GM12878 (cell line): Measurements from ENCODE around the gene MACF1.

Experiments used
- MEF2A ChIP-seq: IDR thresholded peaks from 2 replicates; pipeline ENCODE4 v1.6.1; 2011; ENCODE audit warnings: low read depth, mild to moderate bottlenecking, low read length, moderate library complexity; ENCODE audit not compliant: insufficient read depth
- NFYB ChIP-seq: IDR thresholded peaks from 2 replicates; pipeline ENCODE4 v1.6.1; 2011; ENCODE audit warnings: low read depth, mild to moderate bottlenecking, low read length, improper control_type of control experiment, moderate library complexity; ENCODE audit not compliant: insufficient read depth
- SREBF2 ChIP-seq: IDR thresholded peaks from 2 replicates; pipeline ENCODE4 v1.6.1; 2012; ENCODE audit warnings: mild to moderate bottlenecking, low read length
- SUZ12 ChIP-seq: fragments of 200-600 bp; sonication (generic); IDR thresholded peaks from one replicate; pipeline ENCODE4 v1.6.1; 2018; ENCODE audit warnings: antibody characterized with exemption, mild to moderate bottlenecking; ENCODE audit not compliant: unreplicated experiment
- YY1 ChIP-seq: IDR thresholded peaks from 2 replicates; pipeline ENCODE4 v1.6.1; 2011; ENCODE audit warnings: low read depth, mild to moderate bottlenecking, low read length
- ZNF274 ChIP-seq: IDR thresholded peaks from one replicate; pipeline ENCODE4 v1.8.0; 2011; ENCODE audit not compliant: insufficient read length, insufficient read depth
- TF ChIP-seq, protein P1 (sequence below), 3 experiments: IDR thresholded peaks in 2 of 3; conservative IDR thresholded peaks in 1 of 3; 2 replicates each; pipeline ENCODE4 v1.5.1; 2011; ENCODE audit warnings: low read depth in 3 of 3, low read length in 3 of 3, mild to moderate bottlenecking in 3 of 3, control low read depth in 2 of 3, moderate library complexity in 2 of 3, inconsistent platforms in 1 of 3, mixed read lengths in 1 of 3; ENCODE audit not compliant: control insufficient read depth in 2 of 3, insufficient read depth in 1 of 3; ENCODE audit errors: extremely low read depth in 1 of 3

DNA sequence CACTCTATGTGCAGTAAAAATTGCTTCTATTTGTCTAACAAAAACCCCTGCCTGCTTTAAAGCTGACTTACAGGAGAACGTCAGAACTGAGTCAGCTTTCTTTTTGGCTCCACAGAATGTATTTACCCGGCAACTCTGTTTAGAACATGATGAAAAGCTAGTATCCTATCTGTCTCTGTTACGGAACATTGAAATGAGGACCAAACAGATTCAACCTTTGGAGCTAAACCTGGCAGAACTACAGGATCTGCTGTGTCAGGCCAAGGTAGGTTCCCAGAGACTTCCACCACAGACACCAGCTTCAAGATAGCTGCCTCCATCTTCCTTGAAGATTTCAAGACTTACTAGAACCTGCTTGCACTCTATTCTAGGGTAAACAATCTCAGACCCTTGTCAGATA lies 132.6 kb downstream of the MACF1 start:
- TF ChIP-seq, protein P1, sequence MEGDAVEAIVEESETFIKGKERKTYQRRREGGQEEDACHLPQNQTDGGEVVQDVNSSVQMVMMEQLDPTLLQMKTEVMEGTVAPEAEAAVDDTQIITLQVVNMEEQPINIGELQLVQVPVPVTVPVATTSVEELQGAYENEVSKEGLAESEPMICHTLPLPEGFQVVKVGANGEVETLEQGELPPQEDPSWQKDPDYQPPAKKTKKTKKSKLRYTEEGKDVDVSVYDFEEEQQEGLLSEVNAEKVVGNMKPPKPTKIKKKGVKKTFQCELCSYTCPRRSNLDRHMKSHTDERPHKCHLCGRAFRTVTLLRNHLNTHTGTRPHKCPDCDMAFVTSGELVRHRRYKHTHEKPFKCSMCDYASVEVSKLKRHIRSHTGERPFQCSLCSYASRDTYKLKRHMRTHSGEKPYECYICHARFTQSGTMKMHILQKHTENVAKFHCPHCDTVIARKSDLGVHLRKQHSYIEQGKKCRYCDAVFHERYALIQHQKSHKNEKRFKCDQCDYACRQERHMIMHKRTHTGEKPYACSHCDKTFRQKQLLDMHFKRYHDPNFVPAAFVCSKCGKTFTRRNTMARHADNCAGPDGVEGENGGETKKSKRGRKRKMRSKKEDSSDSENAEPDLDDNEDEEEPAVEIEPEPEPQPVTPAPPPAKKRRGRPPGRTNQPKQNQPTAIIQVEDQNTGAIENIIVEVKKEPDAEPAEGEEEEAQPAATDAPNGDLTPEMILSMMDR (IDR thresholded peaks at IDR 0.05 in 2 of 3, conservative IDR thresholded peaks at IDR 0.05 in 1 of 3; ENCODE audit: control insufficient read depth in 2 of 3, extremely low read depth in 1 of 3, insufficient read depth in 1 of 3, low read depth in 3 of 3, low read length in 3 of 3), result no peak
- TF ChIP-seq ZNF274 (no peak), SREBF2 (no peak), MEF2A (no peak), SUZ12 (no peak), NFYB (no peak), YY1 (no peak)
